Measurements from ENCODE around the gene ATP1A2. TPM values are rescaled to one million over a fixed set of nuclear protein-coding genes. Genes with fewer than 3 reads are reported as not detected.

The ATP1A2 gene
- total and polyA plus RNA-seq, 10 of the 15 experiments (the other 5 are each of a cell fraction or from before 2014, with no cell fraction given): 0.15 TPM; not detected in 9

- WGBS (ENCODE audit: insufficient coverage, insufficient replicate concordance, low lambda C conversion rate, missing lambda C conversion rate): 1% methylated on average over 15 of the region's 15 CpGs
- no peak overlapping the region; the same call in 1 of the 2 replicates for H2AFZ ChIP-seq (ENCODE audit: control insufficient read depth, low read depth, low read length)
- SMC1A ChIA-PET (ENCODE audit: uncharacterized antibody, unreplicated experiment): interaction anchor here (0.6 to 2.5 kb wide), 12 partner anchors 9 to 73 kb away, joined by 3 to 10 read pairs (median 4); partner anchors contain the start of gene CASQ1
- TF ChIP-seq IKZF1 (conservative IDR thresholded peaks at IDR 0.05) (peak; percentile 87), SPI1 (IDR thresholded peaks at IDR 0.05; ENCODE audit: borderline replicate concordance, insufficient read depth, low read depth, low read length) (peak; percentile 36; the same call in 1 of the 2 replicates), CBX5 (IDR thresholded peaks at IDR 0.05; ENCODE audit: low read depth) (0 out of 2 replicates have a peak, but pooled peaks have one; percentile 42), NFYB (IDR thresholded peaks at IDR 0.05; ENCODE audit: insufficient read depth, low read depth, low read length) (no peak), TCF7 (IDR thresholded peaks at IDR 0.05; ENCODE audit: borderline replicate concordance) (peak; percentile 97), CREM (IDR thresholded peaks at IDR 0.05; ENCODE audit: low read depth) (peak; percentile 68), LARP7 (IDR thresholded peaks at IDR 0.05) (no peak), ETV6 (conservative IDR thresholded peaks at IDR 0.05 in 1 of 2, IDR thresholded peaks at IDR 0.05 in 1 of 2; ENCODE audit: borderline replicate concordance in 1 of 2, low read depth in 1 of 2) (peak in 1 of 2 experiments; percentile 69; a peak in 1 of 4 replicates), TCF12 (IDR thresholded peaks at IDR 0.05; ENCODE audit: low read depth, low read length) (peak; percentile 45; the same call in 1 of the 2 replicates), IRF4 (IDR thresholded peaks at IDR 0.05; ENCODE audit: low read depth, low read length) (peak; percentile 85), EP300 (IDR thresholded peaks at IDR 0.05; ENCODE audit: borderline replicate concordance in 1 of 2, control insufficient read depth in 1 of 2, low read depth in 2 of 2, low read length in 2 of 2) (peak in 1 of 2 experiments; percentile 57; a peak in 2 of 4 replicates), MTA2 (IDR thresholded peaks at IDR 0.05; ENCODE audit: low read depth) (peak; percentile 56; the same call in 1 of the 2 replicates), TBL1XR1 (IDR thresholded peaks at IDR 0.05; ENCODE audit: low read depth, low read length) (0 out of 2 replicates have a peak, but pooled peaks have one; percentile 41), NFXL1 (IDR thresholded peaks at IDR 0.05; ENCODE audit: borderline replicate concordance) (no peak), MTA3 (IDR thresholded peaks at IDR 0.05; ENCODE audit: borderline replicate concordance, low read length) (peak; percentile 92; the same call in 1 of the 2 replicates), STAT1 (conservative IDR thresholded peaks at IDR 0.05) (no peak)
- TF ChIP-seq, protein P1, sequence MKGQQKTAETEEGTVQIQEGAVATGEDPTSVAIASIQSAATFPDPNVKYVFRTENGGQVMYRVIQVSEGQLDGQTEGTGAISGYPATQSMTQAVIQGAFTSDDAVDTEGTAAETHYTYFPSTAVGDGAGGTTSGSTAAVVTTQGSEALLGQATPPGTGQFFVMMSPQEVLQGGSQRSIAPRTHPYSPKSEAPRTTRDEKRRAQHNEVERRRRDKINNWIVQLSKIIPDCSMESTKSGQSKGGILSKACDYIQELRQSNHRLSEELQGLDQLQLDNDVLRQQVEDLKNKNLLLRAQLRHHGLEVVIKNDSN (IDR thresholded peaks at IDR 0.05; ENCODE audit: borderline replicate concordance, extremely low read length, insufficient read depth, low read depth, low read length): no peak
- TF ChIP-seq, protein P2, sequence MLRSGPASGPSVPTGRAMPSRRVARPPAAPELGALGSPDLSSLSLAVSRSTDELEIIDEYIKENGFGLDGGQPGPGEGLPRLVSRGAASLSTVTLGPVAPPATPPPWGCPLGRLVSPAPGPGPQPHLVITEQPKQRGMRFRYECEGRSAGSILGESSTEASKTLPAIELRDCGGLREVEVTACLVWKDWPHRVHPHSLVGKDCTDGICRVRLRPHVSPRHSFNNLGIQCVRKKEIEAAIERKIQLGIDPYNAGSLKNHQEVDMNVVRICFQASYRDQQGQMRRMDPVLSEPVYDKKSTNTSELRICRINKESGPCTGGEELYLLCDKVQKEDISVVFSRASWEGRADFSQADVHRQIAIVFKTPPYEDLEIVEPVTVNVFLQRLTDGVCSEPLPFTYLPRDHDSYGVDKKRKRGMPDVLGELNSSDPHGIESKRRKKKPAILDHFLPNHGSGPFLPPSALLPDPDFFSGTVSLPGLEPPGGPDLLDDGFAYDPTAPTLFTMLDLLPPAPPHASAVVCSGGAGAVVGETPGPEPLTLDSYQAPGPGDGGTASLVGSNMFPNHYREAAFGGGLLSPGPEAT (IDR thresholded peaks at IDR 0.05; ENCODE audit: low read depth): peak; percentile 54; the same call in 1 of the 2 replicates
These were observed 54.2 kb downstream of the ATP1A2 start for GRCh38 chr1:160169553-160170399.

More at GRCh38 chr1:160169553-160170399, 54.2 kb downstream of the ATP1A2 start:
- Histone ChIP-seq H3K9me3 (replicated peaks; ENCODE audit: control insufficient read depth, insufficient read depth, low read length) (no peaks in the 10 kb centered on the region), H3K79me2 (ENCODE audit: control insufficient read depth, insufficient read depth, low read length) (no peaks in the 10 kb centered on the region), H3K36me3 (ENCODE audit: control insufficient read depth in 2 of 2, insufficient read depth in 2 of 2, low read length in 1 of 2) (no peaks in the 10 kb centered on the region), H3K4me2 (ENCODE audit: control insufficient read depth, insufficient read depth) (peak overlapping the region; percentile 68), H3K27me3 (replicated peaks in 1 of 2; ENCODE audit: control insufficient read depth in 2 of 2, insufficient read depth in 2 of 2, low read length in 1 of 2) (no peaks in the 10 kb centered on the region; a peak in 2 of 4 replicates), H4K20me1 (ENCODE audit: control insufficient read depth, insufficient read depth) (no peaks in the 10 kb centered on the region), H3K4me3 (no peak overlapping the region), H3K27ac (ENCODE audit: control insufficient read depth, insufficient read depth) (no peak overlapping the region), H3K4me1 (ENCODE audit: control insufficient read depth, insufficient read depth, low read length) (peaks cover 21% of the 10 kb centered on the region), H3K9ac (ENCODE audit: control insufficient read depth, insufficient read depth, low read length) (no peak overlapping the region; the same call in 1 of the 2 replicates)
- intact Hi-C loops (cut with micrococcal nuclease; ENCODE audit: unreplicated experiment): no loop called here
- DNase-seq (ENCODE audit: low read depth, low spot score): peak; percentile 71
- CTCF ChIA-PET: interaction anchor here (0.6 to 3.5 kb wide), 12 partner anchors 17 to 127 kb away, joined by 3 to 25 read pairs (median 3); no protein-coding TSS in a partner anchor
- BruUV-seq (replicated peaks): no TSS peak
- ATAC-seq: peak; percentile 86
- in situ Hi-C loops (cut with MboI): no loop called here
- FAIRE-seq: peak; percentile 73
- RAD21 ChIA-PET (ENCODE audit: unreplicated experiment): interaction anchor here (0.7 to 3.6 kb wide), 11 partner anchors 8 to 259 kb away, joined by 3 to 14 read pairs (median 3); no protein-coding TSS in a partner anchor
- POLR2A ChIA-PET: interaction anchor here (1.1 to 1.7 kb wide), 3 partner anchors 34 to 93 kb away, joined by 3 to 7 read pairs (median 4); partner anchors contain the start of gene DCAF8
